Brain microvascular endothelial cell (primary cell): ENCODE results near the gene TCN2.
"Not testable (repeated sequence)": the region's sequence is repeated elsewhere in the genome, so short reads cannot be mapped to it uniquely, and the experiment has no call there.

ENCODE experiments used
- DNase-seq: peaks from one replicate; pipeline ENCODE4 v3.0.0-alpha.2; 2020
- H3K27ac ChIP-seq: fragments of 250-450 bp; sonication (Bioruptor Pico); 2 replicates; pipeline ENCODE4 v1.5.1; 2020; ENCODE audit warnings: mild to moderate bottlenecking, moderate library complexity
- H3K27me3 ChIP-seq: fragments of 250-450 bp; sonication (Bioruptor Pico); replicated peaks from 2 replicates; pipeline ENCODE4 v1.5.1; 2020; ENCODE audit warnings: mild to moderate bottlenecking
- H3K36me3 ChIP-seq: fragments of 250-450 bp; sonication (Bioruptor Pico); replicated peaks from 2 replicates; pipeline ENCODE4 v1.5.1; 2020; ENCODE audit warnings: mild to moderate bottlenecking
- H3K4me3 ChIP-seq: 2 replicates; pipeline ENCODE4 v1.5.1; 2011; ENCODE audit warnings: low read depth, mild to moderate bottlenecking, control low read depth, low read length, moderate library complexity
- in situ Hi-C: cut with HindIII; loops from 2 replicates; pipeline ENCODE4 v1.10.0; 2017; ENCODE audit warnings: low sequenced_read_pairs, low pct_ligation_motif_present
- TF ChIP-seq, protein P1 (sequence below): IDR thresholded peaks from 2 replicates; pipeline ENCODE4 v1.5.1; 2011; ENCODE audit warnings: low read depth, mild to moderate bottlenecking, moderate library complexity, low read length, control low read depth, inconsistent platforms; ENCODE audit errors: missing control alignments

TCN2 gene

DNA sequence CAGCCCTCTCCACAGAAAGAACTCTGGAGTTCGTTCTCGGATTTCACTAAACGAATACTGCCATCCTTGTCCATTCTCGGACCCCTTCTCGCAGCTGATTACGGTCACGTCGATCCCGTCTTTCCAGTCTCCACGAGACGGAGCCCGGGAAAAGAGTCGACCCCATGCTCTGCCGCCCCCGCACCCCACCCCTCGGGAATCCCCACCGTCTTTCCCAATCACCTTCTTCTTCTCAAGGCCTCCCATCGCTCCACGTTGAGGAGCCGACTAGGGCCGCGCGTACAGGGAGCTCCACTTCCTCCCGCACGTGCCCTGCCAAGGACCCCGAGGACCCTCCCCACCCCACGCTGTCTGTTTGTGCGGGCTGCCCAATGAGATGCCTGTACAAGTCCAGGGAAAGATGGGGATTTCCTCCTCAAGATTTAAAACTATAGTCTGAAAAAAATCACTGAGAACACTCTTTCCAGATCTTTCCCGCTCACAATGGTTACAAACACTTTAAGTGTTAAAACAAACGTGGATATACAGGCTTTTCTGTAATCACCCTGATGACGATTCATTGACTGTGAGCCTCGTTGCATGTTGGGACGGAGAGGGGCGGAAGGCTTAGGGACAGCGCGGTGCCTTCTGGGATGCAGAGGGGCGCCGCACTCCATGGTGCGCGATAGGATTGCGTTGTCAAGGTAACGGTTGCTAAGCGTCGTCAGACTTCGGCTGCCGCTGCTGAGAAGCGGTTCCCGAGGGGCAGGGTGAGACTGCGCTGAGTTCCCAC lies 15.2 kb upstream of the TCN2 start, which contains the start of gene PES1:
Gene PES1 (minus strand): TSS at position 323 of the 772 bp plus-strand sequence. CDS start 77 bp downstream, at position 246.
- TF ChIP-seq, protein P1, sequence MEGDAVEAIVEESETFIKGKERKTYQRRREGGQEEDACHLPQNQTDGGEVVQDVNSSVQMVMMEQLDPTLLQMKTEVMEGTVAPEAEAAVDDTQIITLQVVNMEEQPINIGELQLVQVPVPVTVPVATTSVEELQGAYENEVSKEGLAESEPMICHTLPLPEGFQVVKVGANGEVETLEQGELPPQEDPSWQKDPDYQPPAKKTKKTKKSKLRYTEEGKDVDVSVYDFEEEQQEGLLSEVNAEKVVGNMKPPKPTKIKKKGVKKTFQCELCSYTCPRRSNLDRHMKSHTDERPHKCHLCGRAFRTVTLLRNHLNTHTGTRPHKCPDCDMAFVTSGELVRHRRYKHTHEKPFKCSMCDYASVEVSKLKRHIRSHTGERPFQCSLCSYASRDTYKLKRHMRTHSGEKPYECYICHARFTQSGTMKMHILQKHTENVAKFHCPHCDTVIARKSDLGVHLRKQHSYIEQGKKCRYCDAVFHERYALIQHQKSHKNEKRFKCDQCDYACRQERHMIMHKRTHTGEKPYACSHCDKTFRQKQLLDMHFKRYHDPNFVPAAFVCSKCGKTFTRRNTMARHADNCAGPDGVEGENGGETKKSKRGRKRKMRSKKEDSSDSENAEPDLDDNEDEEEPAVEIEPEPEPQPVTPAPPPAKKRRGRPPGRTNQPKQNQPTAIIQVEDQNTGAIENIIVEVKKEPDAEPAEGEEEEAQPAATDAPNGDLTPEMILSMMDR: no peak
- DNase-seq: peak; percentile 98
- Histone ChIP-seq H3K36me3 (peaks cover 15% of the 10 kb centered on the region), H3K4me3 (peak within 1 kb of the TSS; percentile 79), H3K27me3 (no peaks in the 10 kb centered on the region), H3K27ac (peak within 1 kb of the TSS; percentile 99)
- in situ Hi-C loops: no loop called here

DNA sequence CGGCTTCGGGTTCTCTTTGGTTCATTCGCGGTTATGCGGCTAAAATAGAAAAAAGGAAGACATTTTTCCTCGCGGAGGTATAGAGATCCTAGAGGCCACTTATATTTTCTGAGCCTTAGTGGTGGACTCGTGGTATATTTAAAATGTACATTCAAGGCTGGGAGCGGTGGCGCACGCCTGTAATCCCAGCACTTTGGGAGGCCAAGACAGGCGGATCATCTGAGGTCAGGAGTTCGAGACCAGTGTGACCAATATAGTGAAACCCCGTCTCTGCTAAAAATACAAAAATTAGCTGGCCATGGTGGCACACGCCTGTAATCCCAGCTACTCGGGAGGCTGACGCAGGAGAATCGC lies 14.6 kb upstream of the TCN2 start:
- in situ Hi-C loops, DNase-seq, H3K36me3 ChIP-seq, H3K27me3 ChIP-seq, H3K27ac ChIP-seq: not testable (repeated sequence)
- peak overlapping the region; percentile 24 for H3K4me3 ChIP-seq

DNA sequence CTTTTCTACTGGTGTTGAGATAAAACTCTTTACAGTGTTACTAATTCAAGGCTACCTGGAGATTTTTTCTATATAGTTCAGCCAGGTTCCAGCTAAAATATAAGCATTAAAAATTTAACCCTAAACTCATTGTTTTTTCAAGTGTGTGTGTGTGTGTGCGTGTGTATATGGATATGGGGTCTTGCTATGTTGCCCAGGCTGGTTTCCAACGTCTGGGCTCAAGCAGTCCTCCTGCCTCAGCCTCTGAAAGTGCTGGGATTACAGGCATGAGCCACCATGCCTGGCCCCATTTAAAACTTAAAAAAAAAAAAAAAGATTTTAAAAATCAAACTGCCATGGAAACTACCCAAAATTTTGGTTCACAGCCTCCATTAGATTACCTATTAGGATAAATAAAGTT lies 10.8 kb upstream of the TCN2 start:
- H3K27me3 ChIP-seq: no peaks in the 10 kb centered on the region
- TF ChIP-seq, protein P1: no peak
- H3K36me3 ChIP-seq: no peaks in the 10 kb centered on the region
- no peak overlapping the region for H3K4me3 ChIP-seq
- no peak for DNase-seq
- in situ Hi-C loops: no loop called here
- H3K27ac ChIP-seq: no peak overlapping the region

GRCh38 chr22:30596886-30597285 lies 10.1 kb upstream of the TCN2 start:
- H3K36me3 ChIP-seq: no peaks in the 10 kb centered on the region
- DNase-seq: no peak
- H3K27ac ChIP-seq: no peak overlapping the region
- TF ChIP-seq, protein P1: no peak
- in situ Hi-C loops: no loop called here
- no peaks in the 10 kb centered on the region for H3K27me3 ChIP-seq
- H3K4me3 ChIP-seq: no peak overlapping the region

DNA sequence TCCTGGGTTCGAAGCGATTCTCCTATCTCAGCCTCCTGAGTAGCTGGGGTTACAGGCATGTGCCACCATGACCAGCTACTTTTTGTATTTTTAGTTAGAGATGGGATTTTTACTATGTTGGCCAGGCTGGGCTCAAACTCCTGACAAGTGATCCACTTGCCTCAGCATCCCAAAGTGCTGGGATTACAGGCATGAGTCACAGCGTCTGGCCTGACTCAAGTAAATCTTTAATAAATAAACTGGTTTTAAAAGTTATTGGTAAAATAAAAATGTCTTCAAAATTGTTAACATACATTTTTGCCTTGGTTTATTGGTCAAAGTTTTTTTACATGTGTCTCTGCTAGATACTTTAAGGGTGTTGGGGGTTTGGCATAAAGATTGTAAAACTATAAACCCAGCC lies 8.0 kb upstream of the TCN2 start:
- in situ Hi-C loops: no loop called here
- no peaks in the 10 kb centered on the region for H3K27me3 ChIP-seq
- H3K4me3 ChIP-seq: no peak overlapping the region
- TF ChIP-seq, protein P1: no peak
- no peak for DNase-seq
- H3K27ac ChIP-seq: no peak overlapping the region
- H3K36me3 ChIP-seq: no peaks in the 10 kb centered on the region

- Histone ChIP-seq H3K36me3 (no peaks in the 10 kb centered on the region), H3K27me3 (no peaks in the 10 kb centered on the region), H3K27ac (no peak overlapping the region), H3K4me3 (no peak overlapping the region)
- no peak for DNase-seq
- TF ChIP-seq, protein P1: no peak
- in situ Hi-C loops: no loop called here
These were observed 6.1 kb upstream of the TCN2 start for GRCh38 chr22:30600921-30601320.
